Ramos (cell line): ENCODE data around the gene GINS2.

Experiments used
- in situ Hi-C: fragments of 300-500 bp; cut with MboI; formaldehyde crosslinking; loops from one replicate; pipeline ENCODE4 v1.14.3; 2022; ENCODE audit warnings: low sequenced_read_pairs; ENCODE audit not compliant: unreplicated experiment

Gene GINS2

DNA sequence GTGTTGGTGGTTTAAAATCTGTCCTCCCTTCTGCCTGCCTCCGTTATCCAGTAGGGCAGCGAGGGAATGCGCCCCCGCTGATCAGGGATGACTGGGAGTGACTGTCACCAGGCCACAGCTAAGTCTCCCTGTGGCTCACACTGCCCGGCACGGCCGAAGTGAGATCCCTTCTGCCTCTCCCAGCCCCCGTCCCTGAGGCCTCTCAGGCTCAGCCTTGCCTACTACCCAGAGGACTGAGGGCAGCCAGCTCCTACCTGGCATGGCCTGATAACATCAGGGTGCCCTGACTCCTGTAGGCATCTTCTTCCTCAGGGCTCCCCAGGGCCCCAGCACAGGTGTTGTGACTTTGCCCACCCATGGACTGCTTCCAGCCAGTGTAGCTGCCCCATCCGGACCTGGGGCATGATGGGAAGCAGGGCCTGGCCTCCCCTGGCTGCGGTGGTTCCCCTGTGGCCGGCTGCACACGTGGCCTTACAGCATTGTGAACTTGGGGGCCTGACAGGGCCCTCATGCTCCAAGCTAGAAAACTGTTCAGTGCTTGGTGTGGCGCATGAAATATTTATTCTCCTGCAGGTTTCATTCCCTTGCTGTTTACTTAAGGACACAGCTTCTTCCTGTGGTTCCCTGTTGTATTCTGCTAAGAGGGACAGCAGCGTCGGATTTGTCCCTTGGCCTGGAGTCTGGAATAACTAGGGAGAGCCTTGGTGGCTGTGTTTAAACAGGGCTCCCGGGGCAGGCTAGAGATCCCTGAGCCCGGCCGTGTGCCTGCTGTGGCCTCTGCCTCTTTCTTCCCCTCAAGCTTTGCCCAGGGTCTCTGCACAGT is 30.0 kb downstream of the GINS2 start:
- in situ Hi-C loops: loop anchor here (5.0 kb wide), 1 partner anchor 59 kb away; no protein-coding TSS in a partner anchor

DNA sequence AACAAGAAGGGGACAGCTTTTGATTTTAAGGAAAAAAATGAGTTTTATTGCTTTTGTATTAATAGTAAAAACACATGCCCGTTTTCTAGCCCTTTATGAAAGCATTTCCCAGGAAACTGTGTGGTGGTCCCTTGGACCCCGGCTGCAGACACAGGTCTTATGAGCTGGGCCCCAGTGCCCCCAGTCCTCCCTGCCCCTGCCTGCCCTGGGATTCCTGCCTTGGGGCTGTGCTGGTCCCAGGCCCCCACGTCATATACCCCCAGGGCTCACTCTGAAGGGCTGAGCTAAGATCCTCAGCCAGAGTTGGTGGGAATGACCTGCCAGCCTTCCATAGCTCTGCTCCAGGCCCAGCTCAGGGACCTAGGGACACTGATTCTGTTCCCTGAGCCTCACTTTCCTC is 30.8 kb downstream of the GINS2 start:
- in situ Hi-C loops: loop anchor here (5.0 kb wide), 1 partner anchor 59 kb away; no protein-coding TSS in a partner anchor

GRCh38 chr16:85657267-85657650 is 31.5 kb downstream of the GINS2 start:
- in situ Hi-C loops: loop anchor here (5.0 kb wide), 1 partner anchor 60 kb away; no protein-coding TSS in a partner anchor

DNA sequence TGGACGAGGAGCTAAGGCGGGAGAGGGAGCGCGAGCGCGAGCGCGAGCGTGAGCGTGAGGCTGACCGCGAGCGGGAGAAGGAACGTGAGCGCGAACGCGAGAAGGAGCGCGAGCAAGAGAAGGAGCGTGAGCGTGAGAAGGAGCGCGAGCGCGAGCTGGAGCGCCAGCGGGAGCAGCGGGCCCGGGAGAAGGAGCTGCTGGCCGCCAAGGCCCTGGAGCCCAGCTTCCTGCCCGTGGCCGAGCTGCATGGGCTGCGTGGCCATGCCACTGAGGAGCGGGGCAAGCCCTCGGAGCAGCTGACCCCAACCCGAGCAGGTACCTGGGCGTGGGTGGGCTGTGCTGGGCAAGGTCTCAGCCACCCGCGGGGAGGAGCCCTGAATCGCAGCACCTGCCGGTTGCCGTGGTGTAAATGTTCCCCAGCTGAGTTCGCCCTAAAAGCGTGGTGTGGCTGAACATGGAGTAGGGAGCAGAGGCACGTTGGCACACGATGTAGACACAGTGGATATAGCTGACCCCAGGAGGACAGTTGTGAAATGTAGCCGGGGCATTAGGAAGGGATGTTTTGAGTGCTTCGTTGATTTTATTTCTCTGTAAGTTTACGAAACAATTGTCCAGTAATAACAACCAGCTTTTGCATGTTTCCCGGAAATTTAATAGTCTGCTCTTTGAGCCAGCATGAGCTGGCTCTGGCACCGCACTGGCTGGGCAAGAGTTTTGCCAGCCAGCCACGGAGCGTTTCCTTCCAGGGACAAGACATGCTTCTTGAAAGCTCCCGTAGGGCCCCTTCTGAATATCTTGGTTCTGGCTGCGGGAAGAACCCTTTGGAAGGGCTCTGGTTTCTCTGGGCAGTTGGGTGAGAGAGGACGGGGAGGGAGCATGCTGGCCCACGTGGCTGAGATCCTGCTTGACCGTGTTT is 32.1 kb downstream of the GINS2 start:
- in situ Hi-C loops: loop anchor here (5.0 kb wide), 1 partner anchor 61 kb away; no protein-coding TSS in a partner anchor

DNA sequence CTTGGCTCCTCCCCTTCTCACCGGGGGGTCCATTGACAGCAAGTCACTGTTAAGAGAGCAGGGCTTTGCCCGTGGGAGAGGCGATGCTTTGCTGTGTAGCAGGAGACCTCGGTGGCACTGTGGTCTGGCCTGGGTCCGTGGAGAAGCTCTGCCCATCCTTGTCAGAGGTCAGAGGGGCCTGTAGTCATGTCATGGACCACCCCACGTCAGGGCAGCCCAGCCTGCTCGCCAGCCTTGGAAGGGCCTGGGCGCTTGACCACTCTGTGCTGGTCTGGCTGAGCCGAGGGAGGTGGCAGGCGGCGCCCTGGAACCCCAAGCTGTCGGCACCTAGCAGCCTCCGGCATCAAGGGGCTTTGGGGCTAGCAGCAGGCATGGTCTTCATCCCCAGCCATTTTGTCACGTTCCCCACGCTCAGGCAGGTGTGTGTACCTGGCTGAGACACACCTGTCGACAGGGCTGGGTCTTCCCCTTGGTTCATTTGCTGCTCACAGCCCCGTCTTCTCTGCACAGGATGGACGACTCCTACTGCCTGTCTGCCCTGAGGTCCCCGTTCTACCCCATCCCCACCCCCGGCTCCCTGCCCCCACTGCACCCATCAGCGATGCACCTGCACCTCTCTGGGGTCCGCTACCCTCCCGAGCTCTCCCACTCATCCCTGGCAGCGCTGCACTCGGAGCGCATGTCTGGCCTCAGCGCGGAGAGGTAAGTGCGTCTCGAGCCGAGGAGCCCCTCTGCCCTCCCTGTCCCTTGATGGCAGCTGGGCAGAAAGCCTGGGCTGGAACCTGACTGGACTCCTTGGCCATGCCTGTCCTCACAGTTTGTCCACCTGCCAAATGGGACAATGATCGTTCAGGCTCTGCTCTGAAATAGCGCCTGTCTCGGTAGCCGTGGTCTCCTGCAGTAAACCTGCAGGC is 33.3 kb downstream of the GINS2 start:
- in situ Hi-C loops: loop anchor here (5.0 kb wide), 1 partner anchor 62 kb away; no protein-coding TSS in a partner anchor

- in situ Hi-C loops: loop anchor here (5.0 kb wide), 1 partner anchor 63 kb away; no protein-coding TSS in a partner anchor
Measured at GRCh38 chr16:85654251-85655095, 34.3 kb downstream of the GINS2 start.

DNA sequence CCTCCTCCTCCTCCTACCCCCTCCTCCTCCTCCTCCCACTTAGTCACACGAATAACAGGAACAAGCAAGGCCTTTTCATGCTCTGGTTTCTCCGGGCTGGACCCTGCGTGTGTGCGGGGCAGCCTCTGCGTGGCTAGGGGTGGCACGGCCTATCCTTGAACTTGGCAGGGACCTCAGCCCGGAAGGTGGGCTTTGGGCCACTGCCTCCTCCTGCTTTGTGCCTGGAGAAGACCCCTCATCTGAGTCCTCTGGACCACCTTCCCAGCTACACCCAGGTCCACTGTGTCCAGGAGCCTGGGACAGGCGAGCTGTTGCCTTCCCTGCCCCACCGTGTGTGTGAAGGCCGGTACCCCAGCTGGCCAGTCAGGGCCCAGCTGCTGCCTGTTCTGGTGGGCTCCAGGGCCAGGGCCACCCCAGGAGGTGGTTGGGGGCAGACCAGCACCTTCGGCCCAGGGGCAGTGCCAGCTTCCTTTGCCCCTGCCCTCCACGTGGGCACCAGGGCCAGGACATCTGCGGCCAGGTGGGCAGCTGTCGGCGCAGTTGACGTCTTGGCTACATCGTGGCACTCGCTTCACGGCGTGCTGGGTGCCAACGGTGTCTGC is 35.4 kb downstream of the GINS2 start:
- in situ Hi-C loops: no loop called here

GRCh38 chr16:85652431-85653221 is 36.1 kb downstream of the GINS2 start:
- in situ Hi-C loops: no loop called here

- in situ Hi-C loops: no loop called here
Measured at GRCh38 chr16:85651629-85652430, 36.9 kb downstream of the GINS2 start.

DNA sequence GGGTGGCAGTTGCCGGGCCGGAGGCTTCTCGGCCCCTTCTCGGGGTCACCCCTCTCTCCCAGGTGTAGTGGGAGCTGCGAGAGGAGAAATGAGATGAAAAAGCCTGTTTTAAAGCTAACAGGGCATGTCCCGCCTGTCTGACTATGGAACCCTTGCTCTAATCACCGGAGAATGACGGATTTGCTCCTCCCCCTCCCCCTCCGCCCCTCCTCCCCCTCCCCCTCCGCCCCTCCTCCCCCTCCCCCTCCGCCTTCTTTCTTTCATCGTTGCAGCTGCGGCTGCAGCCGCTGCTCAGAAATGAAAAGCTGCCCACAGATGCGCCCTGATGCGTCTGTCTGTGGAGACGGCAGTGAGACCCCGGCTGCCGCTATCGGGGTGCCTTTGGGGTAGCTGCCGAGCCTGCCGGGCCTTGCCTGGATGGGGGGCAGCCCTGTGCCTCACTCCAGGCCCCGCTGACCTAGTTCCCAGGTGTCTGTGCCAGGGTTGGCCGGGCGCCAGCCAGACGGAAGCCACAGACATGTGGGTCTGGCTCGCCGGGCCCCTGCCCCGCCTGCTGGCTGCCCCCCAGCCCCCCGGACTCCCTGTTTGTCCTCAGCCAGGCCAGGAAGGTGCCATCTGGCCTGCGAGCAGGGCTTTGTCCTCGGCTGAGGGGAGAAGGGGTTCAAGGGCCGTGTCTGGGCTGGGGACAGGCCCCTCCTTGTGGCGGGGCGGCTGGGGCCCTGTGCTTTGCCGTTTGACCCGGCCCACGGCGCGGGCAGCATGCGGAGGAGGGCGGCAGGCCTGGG is 37.7 kb downstream of the GINS2 start:
- in situ Hi-C loops: no loop called here

DNA sequence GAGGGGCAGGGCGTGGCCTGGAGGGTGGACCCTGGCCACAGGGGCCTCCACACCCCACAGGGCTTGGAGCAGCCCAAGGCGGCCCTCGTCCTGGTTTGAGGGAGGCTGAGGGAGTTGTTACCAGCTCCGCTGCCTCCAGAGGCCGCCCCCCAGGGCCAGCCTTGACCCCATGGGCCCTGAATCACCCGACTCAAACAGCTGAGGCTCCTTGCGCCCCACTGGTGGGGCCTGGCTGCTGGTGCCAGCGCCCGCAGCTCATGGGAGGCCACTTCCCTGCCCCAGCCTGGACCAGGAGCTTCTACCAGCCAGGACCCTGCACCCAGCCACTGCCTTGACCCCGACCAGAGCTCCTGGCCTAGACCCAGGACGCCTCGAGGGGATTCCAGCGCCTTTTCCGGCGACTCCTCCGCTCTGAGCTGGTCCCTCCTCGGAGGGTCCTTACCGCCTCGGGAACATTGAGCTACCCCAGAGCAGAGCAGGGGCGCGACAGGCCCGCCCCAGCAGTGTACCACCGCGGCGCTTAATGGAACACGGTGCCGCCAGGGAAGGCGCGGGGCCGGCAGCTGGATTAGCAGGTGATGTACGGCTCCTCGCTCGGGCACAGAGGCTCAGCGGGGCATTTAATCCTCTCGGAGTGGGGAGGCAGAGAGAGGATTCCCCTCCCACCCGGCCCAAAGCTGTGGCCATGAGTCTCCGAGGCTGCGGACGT is 38.5 kb downstream of the GINS2 start:
- in situ Hi-C loops: no loop called here

GRCh38 chr16:85649411-85650134 is 39.2 kb downstream of the GINS2 start:
- in situ Hi-C loops: no loop called here

GRCh38 chr16:85648805-85649204 is 39.9 kb downstream of the GINS2 start:
- in situ Hi-C loops: no loop called here

DNA sequence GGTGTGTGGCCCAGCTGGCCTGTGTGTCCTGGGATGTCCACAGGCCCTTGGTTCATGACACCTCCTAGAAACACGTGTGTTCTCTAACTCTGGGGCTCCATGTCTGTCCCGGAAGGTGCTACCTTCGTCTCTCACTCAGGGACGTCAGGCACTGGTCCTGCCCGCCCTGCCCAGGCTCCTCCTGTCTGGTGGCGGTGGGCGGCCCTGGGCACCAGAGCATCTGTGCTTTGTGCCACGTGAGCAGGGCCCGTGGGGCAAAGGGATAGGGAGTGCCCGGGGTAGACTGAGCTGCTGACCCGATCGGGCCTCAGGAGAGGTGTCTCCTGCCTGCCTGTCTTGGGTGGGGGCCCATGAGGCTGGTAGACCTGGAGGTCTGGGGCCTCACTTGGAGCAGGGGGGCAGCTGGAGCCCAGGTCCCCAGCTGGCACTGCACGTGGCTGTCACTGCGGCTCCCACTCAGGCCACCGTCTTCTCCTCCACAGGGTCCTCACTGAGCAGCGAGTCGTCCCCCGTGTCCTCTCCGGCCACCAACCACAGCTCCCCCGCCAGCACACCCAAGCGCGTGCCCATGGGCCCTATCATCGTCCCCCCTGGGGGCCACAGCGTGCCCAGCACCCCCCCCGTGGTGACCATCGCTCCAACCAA is 40.6 kb downstream of the GINS2 start:
- in situ Hi-C loops: no loop called here
